ENCODE measurements around the gene SLC30A1.
"Not testable (repeated sequence)": the region's sequence is repeated elsewhere in the genome, so short reads cannot be mapped to it uniquely, and the experiment has no call there.

The SLC30A1 gene

DNA sequence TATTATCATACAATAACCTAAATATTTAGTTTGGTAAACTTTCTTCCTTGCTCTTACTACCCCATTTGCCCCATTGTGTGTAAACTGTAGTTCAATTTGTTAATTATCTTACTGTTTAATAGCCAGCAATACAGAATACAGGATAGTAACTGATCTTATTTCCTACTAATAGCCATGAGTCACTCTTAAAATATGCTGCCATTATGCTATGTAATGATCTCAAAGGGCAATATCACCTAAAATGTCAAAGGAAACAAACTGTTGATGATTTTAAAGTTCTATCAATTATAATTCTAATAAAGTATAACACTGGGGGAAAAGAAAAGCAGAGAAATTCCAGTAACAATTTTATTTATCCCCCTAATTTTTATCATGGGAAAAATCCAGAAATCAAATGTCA, 4.3 kb downstream of the SLC30A1 start:
- no peaks in the 10 kb centered on the region for H3K9me2 ChIP-seq (replicated peaks; ENCODE audit: insufficient read depth, low read length)
- no peaks in the 10 kb centered on the region for H3K79me2 ChIP-seq (ENCODE audit: insufficient read depth, low read length)
- no peak overlapping the region for H3K9ac ChIP-seq (ENCODE audit: low read length)
- no peak overlapping the region for H3K27ac ChIP-seq (ENCODE audit: low read depth, low read length)
- peaks cover 5% of the 10 kb centered on the region; the same call in 1 of the 2 replicates for H4K20me1 ChIP-seq (ENCODE audit: low read depth, low read length)
- no peak for TF ChIP-seq CTCF (IDR thresholded peaks at IDR 0.05; ENCODE audit: insufficient read depth, low read length, poor library complexity, severe bottlenecking)
- no peak for TF ChIP-seq EZH2phosphoT487 (conservative IDR thresholded peaks at IDR 0.05; ENCODE audit: low read length)
- no peaks in the 10 kb centered on the region for H3F3A ChIP-seq (ENCODE audit: insufficient read depth)
- H2AFZ ChIP-seq (ENCODE audit: low read depth, low read length, severe bottlenecking): no peak overlapping the region
- H3K36me3 ChIP-seq (ENCODE audit: low read length): peaks cover 4% of the 10 kb centered on the region; the same call in 1 of the 2 replicates
- H3K9me3 ChIP-seq (ENCODE audit: insufficient read depth, low read length): no peaks in the 10 kb centered on the region
- no peak overlapping the region for H3K4me3 ChIP-seq (ENCODE audit: insufficient read depth, low read length, poor library complexity, severe bottlenecking)
- no peak overlapping the region for H3K4me2 ChIP-seq (ENCODE audit: low read depth, low read length, poor library complexity, severe bottlenecking)
- no peaks in the 10 kb centered on the region for H3K27me3 ChIP-seq (ENCODE audit: low read length)

GRCh38 chr1:211571998-211572397, 7.0 kb downstream of the SLC30A1 start:
- Histone ChIP-seq H3F3A (ENCODE audit: insufficient read depth) (no peaks in the 10 kb centered on the region), H3K79me2 (ENCODE audit: insufficient read depth, low read length) (no peaks in the 10 kb centered on the region), H4K20me1 (ENCODE audit: low read depth, low read length) (peaks cover 5% of the 10 kb centered on the region; the same call in 1 of the 2 replicates), H3K27me3 (ENCODE audit: low read length) (no peaks in the 10 kb centered on the region), H3K4me2 (ENCODE audit: low read depth, low read length, poor library complexity, severe bottlenecking) (no peak overlapping the region), H3K9ac (ENCODE audit: low read length) (no peak overlapping the region), H3K9me2 (replicated peaks; ENCODE audit: insufficient read depth, low read length) (no peaks in the 10 kb centered on the region), H2AFZ (ENCODE audit: low read depth, low read length, severe bottlenecking) (no peak overlapping the region), H3K27ac (ENCODE audit: low read depth, low read length) (no peak overlapping the region), H3K36me3 (ENCODE audit: low read length) (peaks cover 4% of the 10 kb centered on the region; the same call in 1 of the 2 replicates), H3K4me3 (ENCODE audit: insufficient read depth, low read length, poor library complexity, severe bottlenecking) (no peak overlapping the region), H3K9me3 (ENCODE audit: insufficient read depth, low read length) (no peaks in the 10 kb centered on the region)
- TF ChIP-seq CTCF (IDR thresholded peaks at IDR 0.05; ENCODE audit: insufficient read depth, low read length, poor library complexity, severe bottlenecking): no peak
- no peak for TF ChIP-seq EZH2phosphoT487 (conservative IDR thresholded peaks at IDR 0.05; ENCODE audit: low read length)

- not testable (repeated sequence) for H3K9me3 ChIP-seq (ENCODE audit: insufficient read depth, low read length); H3K4me3 ChIP-seq (ENCODE audit: insufficient read depth, low read length, poor library complexity, severe bottlenecking); H3F3A ChIP-seq (ENCODE audit: insufficient read depth); H3K4me2 ChIP-seq (ENCODE audit: low read depth, low read length, poor library complexity, severe bottlenecking); H3K27me3 ChIP-seq (ENCODE audit: low read length); H2AFZ ChIP-seq (ENCODE audit: low read depth, low read length, severe bottlenecking); H4K20me1 ChIP-seq (ENCODE audit: low read depth, low read length); H3K27ac ChIP-seq (ENCODE audit: low read depth, low read length); H3K9ac ChIP-seq (ENCODE audit: low read length); H3K79me2 ChIP-seq (ENCODE audit: insufficient read depth, low read length); H3K36me3 ChIP-seq (ENCODE audit: low read length); H3K9me2 ChIP-seq (replicated peaks; ENCODE audit: insufficient read depth, low read length)
Observed at GRCh38 chr1:211570378-211570777, 8.6 kb downstream of the SLC30A1 start.

DNA sequence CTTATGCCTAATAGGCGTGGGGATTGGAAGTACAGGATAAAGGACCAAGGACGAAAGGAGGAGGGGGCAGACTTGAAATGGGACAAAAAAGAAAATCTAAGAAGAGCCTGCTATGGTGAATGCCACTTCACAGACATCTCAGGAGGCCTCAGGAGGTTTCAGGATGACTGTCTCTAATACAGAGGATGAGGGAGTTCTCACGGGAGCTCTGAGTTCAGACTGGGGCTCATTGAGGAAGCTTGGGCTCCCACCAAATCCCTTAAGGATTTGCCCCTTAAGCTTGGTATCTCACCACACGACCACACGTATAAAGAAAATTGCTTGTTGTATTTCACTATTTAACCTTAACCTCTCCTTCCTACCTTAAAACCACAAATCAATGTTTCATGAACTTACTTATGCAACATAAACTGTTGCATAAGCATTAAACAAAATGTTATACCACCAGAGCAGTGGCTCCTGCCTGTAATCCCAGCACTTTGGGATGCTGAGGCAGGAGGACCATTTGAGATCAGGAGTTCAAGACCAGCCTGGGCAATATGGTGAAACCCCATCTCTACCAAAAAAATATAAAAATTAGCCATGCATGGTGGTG, 12.4 kb downstream of the SLC30A1 start:
- Histone ChIP-seq H3K36me3 (ENCODE audit: low read length) (no peaks in the 10 kb centered on the region), H3F3A (ENCODE audit: insufficient read depth) (no peaks in the 10 kb centered on the region), H3K9ac (ENCODE audit: low read length) (no peak overlapping the region), H3K27me3 (ENCODE audit: low read length) (no peaks in the 10 kb centered on the region), H3K4me2 (ENCODE audit: low read depth, low read length, poor library complexity, severe bottlenecking) (no peak overlapping the region), H3K4me3 (ENCODE audit: insufficient read depth, low read length, poor library complexity, severe bottlenecking) (no peak overlapping the region), H3K9me3 (ENCODE audit: insufficient read depth, low read length) (no peaks in the 10 kb centered on the region), H3K79me2 (ENCODE audit: insufficient read depth, low read length) (no peaks in the 10 kb centered on the region), H2AFZ (ENCODE audit: low read depth, low read length, severe bottlenecking) (no peak overlapping the region), H4K20me1 (ENCODE audit: low read depth, low read length) (no peaks in the 10 kb centered on the region), H3K9me2 (replicated peaks; ENCODE audit: insufficient read depth, low read length) (no peaks in the 10 kb centered on the region), H3K27ac (ENCODE audit: low read depth, low read length) (no peak overlapping the region)
- TF ChIP-seq CTCF (IDR thresholded peaks at IDR 0.05; ENCODE audit: insufficient read depth, low read length, poor library complexity, severe bottlenecking) (no peak), EZH2phosphoT487 (conservative IDR thresholded peaks at IDR 0.05; ENCODE audit: low read length) (no peak)

Measured in SU-DHL-6 (cell line).